HEK293T (cell line): Measurements from ENCODE around the gene PTGDR2.

ENCODE experiments used
- BHLHE40 ChIP-seq: fragments of 450-650 bp; IDR thresholded peaks from 2 replicates; pipeline ENCODE4 v1.6.1; 2016; ENCODE audit warnings: mild to moderate bottlenecking, moderate library complexity, borderline replicate concordance
- ELF4 ChIP-seq: fragments of 450-650 bp; IDR thresholded peaks from 2 replicates; pipeline ENCODE4 v1.6.1; 2017; ENCODE audit warnings: antibody characterized with exemption
- LEF1 ChIP-seq: fragments of 450-650 bp; IDR thresholded peaks from 2 replicates; pipeline ENCODE4 v1.6.1; 2017; ENCODE audit warnings: mild to moderate bottlenecking, borderline replicate concordance
- SP1 ChIP-seq: fragments of 450-650 bp; IDR thresholded peaks from 2 replicates; pipeline ENCODE4 v1.6.1; 2017
- SUZ12 ChIP-seq: fragments of 450-650 bp; IDR thresholded peaks from 2 replicates; pipeline ENCODE4 v1.6.1; 2016; ENCODE audit warnings: mild to moderate bottlenecking

- TF ChIP-seq LEF1 (no peak), SP1 (no peak), SUZ12 (no peak), BHLHE40 (no peak), ELF4 (no peak)
Observed at GRCh38 chr11:60825790-60826189, 30.0 kb downstream of the PTGDR2 start.
